ENCODE results near the gene BCAR3. TPM values are rescaled to one million over a fixed set of nuclear protein-coding genes. Genes with fewer than 3 reads are reported as not detected.
A peak's percentile ranks its signal among the peaks of the same experiment; 100 is the strongest.

BCAR3 gene
- total RNA-seq, 6 donors from 2014 or later: 26.3 to 48.8 (median 31.9) TPM

DNA sequence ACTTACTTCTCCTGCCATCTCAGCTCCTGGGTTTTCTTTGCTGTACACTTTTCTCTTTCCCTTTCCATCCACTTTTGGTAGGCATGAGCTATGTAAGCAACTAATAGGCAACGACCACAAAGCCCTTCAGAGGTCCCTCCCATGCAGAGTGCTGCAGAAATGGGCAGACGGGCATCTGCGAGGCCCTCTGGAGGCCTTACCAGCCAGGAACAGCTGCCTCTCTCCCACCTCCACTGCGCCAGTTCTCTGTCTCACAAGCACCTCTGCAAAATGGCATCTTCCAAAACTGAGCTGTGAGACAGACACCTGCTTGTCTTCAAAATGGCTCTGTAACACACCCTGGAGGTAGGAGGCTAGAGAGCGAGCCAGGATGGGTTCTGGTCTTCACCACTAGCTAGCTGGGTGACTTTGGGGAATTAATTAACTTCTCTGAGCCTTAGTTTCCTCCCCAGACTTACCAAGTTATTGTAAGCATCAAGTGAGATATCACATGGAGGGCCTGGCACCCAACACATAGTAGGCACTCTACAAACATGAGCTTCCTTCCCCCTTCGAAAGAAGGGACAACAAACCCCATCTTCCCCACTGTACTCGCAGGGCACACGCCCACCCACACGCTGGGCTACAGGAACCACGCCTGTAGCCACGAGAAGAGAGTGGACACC lies 62.0 kb downstream of the BCAR3 start:
- H3K27me3 ChIP-seq: no peaks in the 10 kb centered on the region
- H3K4me3 ChIP-seq: no peak overlapping the region
- peaks cover 31 to 48% (median 40%) of the 10 kb centered on the region in 4 donors for H3K4me1 ChIP-seq
- H3K36me3 ChIP-seq: no peaks in the 10 kb centered on the region
- no peaks in the 10 kb centered on the region for H3K9me3 ChIP-seq
- DNase-seq (no peak), ATAC-seq (ENCODE audit: low FRiP score in 2 of 2) (no peak)
- WGBS, 2 donors: 83 to 90% methylated on average over 11 of the region's 11 CpGs
- TF ChIP-seq EP300 (IDR thresholded peaks at IDR 0.05): no peak
- TF ChIP-seq CTCF (IDR thresholded peaks at IDR 0.05): no peak
- TF ChIP-seq POLR2AphosphoS5 (IDR thresholded peaks at IDR 0.05): no peak
- no peak for TF ChIP-seq POLR2A (IDR thresholded peaks at IDR 0.05)
- no peak overlapping the region for H3K27ac ChIP-seq

DNA sequence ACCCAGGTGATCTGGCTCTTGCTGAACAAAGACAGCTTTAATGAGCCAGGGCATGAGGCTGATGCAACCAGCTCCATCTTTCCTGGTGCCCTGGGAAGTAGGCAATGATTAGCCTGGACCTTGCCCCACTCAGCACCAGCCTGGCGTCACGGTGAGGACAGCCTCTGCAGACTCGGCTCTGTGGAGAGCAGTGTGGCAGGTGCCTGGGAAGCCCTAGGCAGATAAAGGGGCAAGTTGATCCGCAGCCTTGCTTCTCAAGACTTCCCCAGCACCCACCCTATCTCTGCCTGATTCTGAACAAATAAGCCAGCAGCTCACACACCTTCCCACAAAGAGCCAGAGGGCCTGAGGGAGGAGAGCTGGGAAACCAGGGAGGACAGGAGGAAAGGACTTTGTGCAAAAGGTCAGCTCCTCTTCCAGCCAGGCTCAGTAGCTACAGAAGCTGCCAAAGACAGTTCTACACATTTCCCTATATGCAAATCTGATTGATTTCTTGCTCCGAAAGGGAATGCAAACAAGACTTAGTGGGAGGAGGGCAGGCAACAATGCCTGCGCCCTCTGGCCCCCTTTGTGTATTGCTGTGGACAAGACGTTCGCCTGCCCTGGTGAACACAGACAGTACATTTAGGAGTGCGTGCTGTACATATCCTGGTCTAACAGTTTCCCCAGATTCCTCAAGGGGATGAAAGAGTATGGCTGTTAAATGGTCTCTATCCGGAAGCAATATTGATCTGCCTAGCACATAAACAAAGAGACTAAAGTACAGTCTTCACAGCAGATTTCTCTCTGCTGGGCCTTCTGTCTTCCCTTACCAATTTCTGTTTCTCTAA lies 63.8 kb downstream of the BCAR3 start:
- peak overlapping the region; percentile 14 to 77 (median 69) for H3K27ac ChIP-seq
- TF ChIP-seq EP300 (IDR thresholded peaks at IDR 0.05) (no peak), POLR2AphosphoS5 (IDR thresholded peaks at IDR 0.05) (no peak), POLR2A (IDR thresholded peaks at IDR 0.05) (no peak), CTCF (IDR thresholded peaks at IDR 0.05) (no peak)
- no peak overlapping the region for H3K4me3 ChIP-seq
- H3K27me3 ChIP-seq: no peaks in the 10 kb centered on the region
- H3K9me3 ChIP-seq: no peaks in the 10 kb centered on the region
- 88 to 91% methylated on average over 10 of the region's 10 CpGs for WGBS, 2 donors
- H3K36me3 ChIP-seq: peaks cover 0 to 4% (median 0%) of the 10 kb centered on the region in 4 donors
- peaks cover 29 to 48% (median 42%) of the 10 kb centered on the region in 4 donors for H3K4me1 ChIP-seq
- peak in 1 of 2 donors; percentile 35 for ATAC-seq (ENCODE audit: low FRiP score in 2 of 2)
- no peak for DNase-seq

GRCh38 chr1:93616996-93617669 lies 64.5 kb downstream of the BCAR3 start:
- peak in 1 of 2 donors; percentile 59 for DNase-seq
- H3K36me3 ChIP-seq: peaks cover 0 to 4% (median 0%) of the 10 kb centered on the region in 4 donors
- H3K4me1 ChIP-seq: peaks cover 29 to 41% (median 35%) of the 10 kb centered on the region in 4 donors
- no peaks in the 10 kb centered on the region for H3K9me3 ChIP-seq
- peak overlapping the region; percentile 14 to 77 (median 69) for H3K27ac ChIP-seq
- TF ChIP-seq POLR2A (IDR thresholded peaks at IDR 0.05) (no peak), EP300 (IDR thresholded peaks at IDR 0.05) (no peak), CTCF (IDR thresholded peaks at IDR 0.05) (no peak), POLR2AphosphoS5 (IDR thresholded peaks at IDR 0.05) (no peak)
- H3K27me3 ChIP-seq: no peaks in the 10 kb centered on the region
- peak; percentile 38 to 58 for ATAC-seq (ENCODE audit: low FRiP score in 2 of 2)
- 59 to 96% methylated on average over 2 to 6 of the region's 6 CpGs for WGBS, 2 donors
- H3K4me3 ChIP-seq: no peak overlapping the region

- Histone ChIP-seq H3K4me3 (no peak overlapping the region), H3K27ac (peak overlapping the region; percentile 14 to 77 (median 69)), H3K9me3 (no peaks in the 10 kb centered on the region), H3K4me1 (peaks cover 29 to 40% (median 34%) of the 10 kb centered on the region in 4 donors), H3K27me3 (no peaks in the 10 kb centered on the region), H3K36me3 (peaks cover 0 to 4% (median 0%) of the 10 kb centered on the region in 4 donors)
- 64 to 78% methylated on average over 6 to 8 of the region's 8 CpGs for WGBS, 2 donors
- ATAC-seq (ENCODE audit: low FRiP score in 2 of 2) (peak in 1 of 2 donors; percentile 27), DNase-seq (peak in 1 of 2 donors; percentile 53)
- TF ChIP-seq CTCF (IDR thresholded peaks at IDR 0.05) (no peak), EP300 (IDR thresholded peaks at IDR 0.05) (no peak), POLR2AphosphoS5 (IDR thresholded peaks at IDR 0.05) (no peak), POLR2A (IDR thresholded peaks at IDR 0.05) (no peak)
Measured at GRCh38 chr1:93616221-93616995, 65.2 kb downstream of the BCAR3 start.
